Muscle of arm (tissue), 12 donors: ENCODE data around the gene PODXL2. TPM values are rescaled to one million over a fixed set of nuclear protein-coding genes. Genes with fewer than 3 reads are reported as not detected.

Experiments
- DNase-seq: peaks from one replicate; pipeline ENCODE4 v3.0.0-alpha.2; 2013
- polyA plus RNA-seq, 12 donors: library from polyadenylated mRNA; unstranded; fragments of 120-200 nt; gene quantifications; one replicate each; pipeline ENCODE4 v1.2.1, GENCODE V29; 2013; ENCODE audit not compliant: insufficient read length in 12 of 12

The PODXL2 gene
- polyA plus RNA-seq, 12 donors, result 3.9 to 17.9 (median 4.7) TPM; not detected in 1

GRCh38 chr3:127720985-127721935, 92.3 kb downstream of the PODXL2 start:
- no peak for DNase-seq

GRCh38 chr3:127722091-127722784, 93.3 kb downstream of the PODXL2 start:
- DNase-seq, result no peak

Other genes starting within 250 kb of the PODXL2 start
- gene TPRA1, start 38.5 kb upstream of the PODXL2 start, polyA plus RNA-seq, result 10 to 100 TPM in 11 of 12 donors, not detected in 1; 15.4 to 24.8 (median 18.9) TPM
- 10 to 100 TPM in 11 of 12 donors, not detected in 1; 15.9 to 52.6 (median 21.7) TPM for gene MCM2, start 30.8 kb upstream of the PODXL2 start, polyA plus RNA-seq
- gene ABTB1, start 43.8 kb downstream of the PODXL2 start, polyA plus RNA-seq, result 10 to 100 TPM in 10 of 12 donors, 1 to 10 TPM in 1, not detected in 1; 9.9 to 23.0 (median 12.8) TPM
- 10 to 100 TPM in 11 of 12 donors, not detected in 1; 16.2 to 29.9 (median 24.6) TPM for gene MGLL, start 193.3 kb downstream of the PODXL2 start, polyA plus RNA-seq